HCT116 (cell line): ENCODE measurements around the gene CDCP1.

Source experiments
- EZH2 ChIP-seq: fragments of 200-600 bp; sonication (generic); IDR thresholded peaks from 2 replicates; pipeline ENCODE4 v1.6.1; 2017; ENCODE audit warnings: antibody characterized with exemption, mixed run types
- POLR2A ChIP-seq: IDR thresholded peaks from 2 replicates; pipeline ENCODE4 v1.7.0; 2011; ENCODE audit warnings: borderline replicate concordance; ENCODE audit not compliant: insufficient read depth, insufficient read length; ENCODE audit errors: extremely low read depth
- POLR2AphosphoS5 ChIP-seq: IDR thresholded peaks from 2 replicates; pipeline ENCODE4 v1.6.1; 2011; ENCODE audit warnings: mild to moderate bottlenecking, low read depth, low read length, moderate library complexity
- SP1 ChIP-seq: IDR thresholded peaks from 2 replicates; pipeline ENCODE4 v1.6.1; 2012; ENCODE audit warnings: low read depth
- TCF7L2 ChIP-seq: IDR thresholded peaks from 2 replicates; pipeline ENCODE4 v1.7.0; 2011; ENCODE audit warnings: borderline replicate concordance, inconsistent platforms; ENCODE audit not compliant: insufficient read depth, insufficient read length; ENCODE audit errors: extremely low read depth
- YY1 ChIP-seq: IDR thresholded peaks from 2 replicates; pipeline ENCODE4 v1.6.1; 2011; ENCODE audit warnings: low read length, low read depth, moderate library complexity, mild to moderate bottlenecking; ENCODE audit not compliant: insufficient replicate concordance; ENCODE audit errors: extremely low read depth
- ZNF274 ChIP-seq: fragments of 200-500 bp; sonication (Bioruptor generic); IDR thresholded peaks from 2 replicates; pipeline ENCODE4 v1.6.1; 2014; ENCODE audit warnings: mild to moderate bottlenecking, low read depth, low read length, inconsistent platforms
- TF ChIP-seq, protein P1 (sequence below), 3 experiments: fragments of 200-600 bp in 1 of 3; sonication (generic) in 1 of 3; IDR thresholded peaks in 2 of 3; conservative IDR thresholded peaks in 1 of 3; 2 replicates each; pipeline ENCODE4 v1.5.1; 2012 to 2017; ENCODE audit warnings: low read depth in 2 of 3, low read length in 2 of 3, antibody characterized with exemption in 1 of 3, borderline replicate concordance in 1 of 3, control low read depth in 1 of 3, mild to moderate bottlenecking in 1 of 3, mixed read lengths in 1 of 3, mixed run types in 1 of 3, moderate library complexity in 1 of 3; ENCODE audit not compliant: insufficient read depth in 1 of 3
- TF ChIP-seq, protein P2 (sequence below): IDR thresholded peaks from 2 replicates; pipeline ENCODE4 v1.6.1; 2012

DNA sequence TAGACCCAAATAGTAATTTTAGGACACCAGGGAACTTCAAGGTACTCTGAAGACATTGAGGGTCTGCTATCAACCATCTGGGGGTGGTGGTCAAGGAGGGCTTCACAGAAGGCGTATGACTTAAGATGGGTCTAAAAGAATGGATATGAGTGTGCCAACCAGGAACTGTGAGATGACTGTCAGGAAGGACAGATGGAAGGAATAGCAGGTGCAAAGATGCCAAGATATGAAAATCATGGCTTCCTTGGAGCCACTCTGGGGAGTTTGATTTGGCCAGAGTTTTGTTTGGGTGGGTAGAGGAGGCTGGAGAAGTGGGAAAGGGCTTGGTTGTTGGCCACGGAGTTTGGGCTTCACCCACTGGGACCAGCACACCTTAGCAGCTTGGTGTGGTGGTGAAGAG lies 21.2 kb downstream of the CDCP1 start:
- TF ChIP-seq, protein P1, sequence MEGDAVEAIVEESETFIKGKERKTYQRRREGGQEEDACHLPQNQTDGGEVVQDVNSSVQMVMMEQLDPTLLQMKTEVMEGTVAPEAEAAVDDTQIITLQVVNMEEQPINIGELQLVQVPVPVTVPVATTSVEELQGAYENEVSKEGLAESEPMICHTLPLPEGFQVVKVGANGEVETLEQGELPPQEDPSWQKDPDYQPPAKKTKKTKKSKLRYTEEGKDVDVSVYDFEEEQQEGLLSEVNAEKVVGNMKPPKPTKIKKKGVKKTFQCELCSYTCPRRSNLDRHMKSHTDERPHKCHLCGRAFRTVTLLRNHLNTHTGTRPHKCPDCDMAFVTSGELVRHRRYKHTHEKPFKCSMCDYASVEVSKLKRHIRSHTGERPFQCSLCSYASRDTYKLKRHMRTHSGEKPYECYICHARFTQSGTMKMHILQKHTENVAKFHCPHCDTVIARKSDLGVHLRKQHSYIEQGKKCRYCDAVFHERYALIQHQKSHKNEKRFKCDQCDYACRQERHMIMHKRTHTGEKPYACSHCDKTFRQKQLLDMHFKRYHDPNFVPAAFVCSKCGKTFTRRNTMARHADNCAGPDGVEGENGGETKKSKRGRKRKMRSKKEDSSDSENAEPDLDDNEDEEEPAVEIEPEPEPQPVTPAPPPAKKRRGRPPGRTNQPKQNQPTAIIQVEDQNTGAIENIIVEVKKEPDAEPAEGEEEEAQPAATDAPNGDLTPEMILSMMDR (IDR thresholded peaks at IDR 0.05 in 2 of 3, conservative IDR thresholded peaks at IDR 0.05 in 1 of 3; ENCODE audit: borderline replicate concordance in 1 of 3, insufficient read depth in 1 of 3, low read depth in 2 of 3, low read length in 2 of 3): no peak
- TF ChIP-seq POLR2AphosphoS5 (no peak), TCF7L2 (no peak), SP1 (no peak), EZH2 (no peak), YY1 (no peak), ZNF274 (no peak), POLR2A (no peak)
- TF ChIP-seq, protein P2, sequence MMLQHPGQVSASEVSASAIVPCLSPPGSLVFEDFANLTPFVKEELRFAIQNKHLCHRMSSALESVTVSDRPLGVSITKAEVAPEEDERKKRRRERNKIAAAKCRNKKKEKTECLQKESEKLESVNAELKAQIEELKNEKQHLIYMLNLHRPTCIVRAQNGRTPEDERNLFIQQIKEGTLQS: no peak
